Measurements from ENCODE around the gene HOXA11. TPM values are rescaled to one million over a fixed set of nuclear protein-coding genes. Genes with fewer than 3 reads are reported as not detected.

The HOXA11 gene
- total RNA-seq, 1 experiment from 2014 or later: not detected

GRCh38 chr7:27189997-27190748, 5.1 kb upstream of the HOXA11 start (continued):
- TF ChIP-seq, protein P1, sequence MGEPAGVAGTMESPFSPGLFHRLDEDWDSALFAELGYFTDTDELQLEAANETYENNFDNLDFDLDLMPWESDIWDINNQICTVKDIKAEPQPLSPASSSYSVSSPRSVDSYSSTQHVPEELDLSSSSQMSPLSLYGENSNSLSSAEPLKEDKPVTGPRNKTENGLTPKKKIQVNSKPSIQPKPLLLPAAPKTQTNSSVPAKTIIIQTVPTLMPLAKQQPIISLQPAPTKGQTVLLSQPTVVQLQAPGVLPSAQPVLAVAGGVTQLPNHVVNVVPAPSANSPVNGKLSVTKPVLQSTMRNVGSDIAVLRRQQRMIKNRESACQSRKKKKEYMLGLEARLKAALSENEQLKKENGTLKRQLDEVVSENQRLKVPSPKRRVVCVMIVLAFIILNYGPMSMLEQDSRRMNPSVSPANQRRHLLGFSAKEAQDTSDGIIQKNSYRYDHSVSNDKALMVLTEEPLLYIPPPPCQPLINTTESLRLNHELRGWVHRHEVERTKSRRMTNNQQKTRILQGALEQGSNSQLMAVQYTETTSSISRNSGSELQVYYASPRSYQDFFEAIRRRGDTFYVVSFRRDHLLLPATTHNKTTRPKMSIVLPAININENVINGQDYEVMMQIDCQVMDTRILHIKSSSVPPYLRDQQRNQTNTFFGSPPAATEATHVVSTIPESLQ (CRISPR knock-in tag; IDR thresholded peaks at IDR 0.05): no peak
- TF ChIP-seq RELA (CRISPR knock-in tag; IDR thresholded peaks at IDR 0.05; ENCODE audit: borderline replicate concordance) (no peak), PRRX2 (CRISPR knock-in tag; IDR thresholded peaks at IDR 0.05) (no peak)

DNA sequence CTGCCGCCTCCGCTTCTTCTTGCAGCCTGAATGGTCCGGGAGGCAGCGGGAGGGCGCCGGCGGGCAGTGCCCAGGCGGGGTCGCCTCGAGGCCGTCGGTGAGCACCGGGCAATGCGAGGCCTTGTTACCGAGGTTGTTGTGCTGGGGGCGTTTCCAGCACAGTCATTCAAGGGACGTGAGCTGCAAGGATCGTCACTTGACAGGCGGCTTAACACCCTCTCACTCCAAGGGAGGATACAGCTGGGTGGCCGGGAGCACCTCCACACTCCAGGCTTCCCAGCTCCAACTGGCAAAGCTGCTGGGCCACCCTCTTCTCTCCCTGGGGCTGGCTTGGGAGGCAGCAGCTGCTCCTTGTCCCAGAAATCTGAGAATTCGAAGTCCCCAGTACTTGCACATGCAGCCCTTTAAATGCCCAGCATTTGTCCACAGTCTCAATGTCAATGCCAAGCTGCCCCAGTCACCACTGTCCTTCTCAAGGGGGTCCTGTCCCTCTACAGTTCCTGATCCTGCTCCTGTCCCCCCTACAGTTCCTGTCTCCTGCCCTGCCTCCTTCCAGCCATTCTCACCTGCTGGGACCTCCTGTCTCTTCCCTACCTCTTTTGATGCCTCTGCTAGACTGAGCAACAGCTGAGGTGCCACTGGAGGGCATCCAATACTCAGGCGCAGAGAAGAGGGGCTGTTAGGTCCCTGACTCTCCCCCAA, 4.4 kb upstream of the HOXA11 start:
- ATAC-seq: no peak; the same call in 1 of the 2 replicates
- POLR2A ChIA-PET: no interaction called here
- Mint-ChIP-seq H3K27me3 (ENCODE audit: low read depth) (peaks cover 100% of the 10 kb centered on the region), H3K36me3 (0 out of 2 replicates have a peak, but pooled peaks cover 3% of the 10 kb centered on the region), H3K4me3 (0 out of 2 replicates have a peak overlapping the region, but pooled peaks have one; percentile 31), H3K27ac (no peak overlapping the region), H3K4me1 (peaks cover 50% of the 10 kb centered on the region), H3K9me3 (no peaks in the 10 kb centered on the region)
- no peak for DNase-seq (ENCODE audit: low spot score)
- TF ChIP-seq KAT7 (CRISPR knock-in tag; IDR thresholded peaks at IDR 0.05; ENCODE audit: borderline replicate concordance) (no peak), ESRRA (CRISPR knock-in tag; IDR thresholded peaks at IDR 0.05; ENCODE audit: borderline replicate concordance) (no peak), ZNF512 (CRISPR knock-in tag; IDR thresholded peaks at IDR 0.05; ENCODE audit: borderline replicate concordance) (no peak), ZBTB21 (CRISPR knock-in tag; IDR thresholded peaks at IDR 0.05; ENCODE audit: borderline replicate concordance) (no peak), ZNF121 (CRISPR knock-in tag; IDR thresholded peaks at IDR 0.05) (no peak), E2F5 (CRISPR knock-in tag; IDR thresholded peaks at IDR 0.05) (no peak), ETV6 (CRISPR knock-in tag; IDR thresholded peaks at IDR 0.05) (no peak), ZBTB43 (CRISPR knock-in tag; IDR thresholded peaks at IDR 0.05) (no peak), GABPB1 (CRISPR knock-in tag; IDR thresholded peaks at IDR 0.05) (no peak), FOXP1 (CRISPR knock-in tag; IDR thresholded peaks at IDR 0.05; ENCODE audit: borderline replicate concordance) (no peak), NR1H2 (CRISPR knock-in tag; IDR thresholded peaks at IDR 0.05) (no peak)
- CTCF ChIA-PET: interaction anchor here (1.2 to 5.5 kb wide), 2 partner anchors 10 to 15 kb away, joined by 3 to 34 read pairs; partner anchors contain the start of gene HOXA10

Measured in WTC11 (cell line).